Stomach (tissue), 4 donors: Measurements from ENCODE around the gene RIPPLY2.

ENCODE experiments used
- POLR2AphosphoS5 ChIP-seq, 3 donors: sonication (generic); formaldehyde crosslinking; IDR thresholded peaks; one replicate each; pipeline ENCODE4 v1.6.1; 2016; ENCODE audit warnings: antibody characterized with exemption in 3 of 3
- TF ChIP-seq, protein P1 (sequence below), 7 experiments: fragments of 450-650 bp in 4 of 7; fragments of 200-600 bp in 3 of 7; sonication (generic) in 3 of 7; IDR thresholded peaks; one replicate each; pipeline ENCODE4 v1.5.1; 2016 to 2019; ENCODE audit warnings: antibody characterized with exemption in 7 of 7, control low read depth in 2 of 7, mild to moderate bottlenecking in 1 of 7

DNA sequence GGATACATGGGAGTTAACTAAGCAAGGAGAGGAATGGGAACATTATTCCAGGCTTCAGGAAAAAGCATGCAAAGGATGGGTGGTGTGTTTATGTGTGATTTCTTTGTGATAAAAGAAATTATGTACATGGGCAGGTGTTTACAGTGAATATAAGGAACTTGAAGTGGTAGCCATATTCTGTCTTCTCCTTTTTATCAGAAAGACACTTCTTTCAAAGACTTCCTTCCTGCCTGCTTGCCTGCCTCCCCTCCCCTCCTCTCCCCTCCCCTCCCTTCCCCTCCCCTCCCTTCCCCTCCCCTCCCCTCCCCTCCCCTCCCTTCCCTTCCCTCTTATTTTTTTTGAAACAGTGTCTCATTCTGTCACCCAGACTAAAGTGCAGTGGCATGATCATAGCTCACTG lies 20.7 kb downstream of the RIPPLY2 start:
- TF ChIP-seq, protein P1, sequence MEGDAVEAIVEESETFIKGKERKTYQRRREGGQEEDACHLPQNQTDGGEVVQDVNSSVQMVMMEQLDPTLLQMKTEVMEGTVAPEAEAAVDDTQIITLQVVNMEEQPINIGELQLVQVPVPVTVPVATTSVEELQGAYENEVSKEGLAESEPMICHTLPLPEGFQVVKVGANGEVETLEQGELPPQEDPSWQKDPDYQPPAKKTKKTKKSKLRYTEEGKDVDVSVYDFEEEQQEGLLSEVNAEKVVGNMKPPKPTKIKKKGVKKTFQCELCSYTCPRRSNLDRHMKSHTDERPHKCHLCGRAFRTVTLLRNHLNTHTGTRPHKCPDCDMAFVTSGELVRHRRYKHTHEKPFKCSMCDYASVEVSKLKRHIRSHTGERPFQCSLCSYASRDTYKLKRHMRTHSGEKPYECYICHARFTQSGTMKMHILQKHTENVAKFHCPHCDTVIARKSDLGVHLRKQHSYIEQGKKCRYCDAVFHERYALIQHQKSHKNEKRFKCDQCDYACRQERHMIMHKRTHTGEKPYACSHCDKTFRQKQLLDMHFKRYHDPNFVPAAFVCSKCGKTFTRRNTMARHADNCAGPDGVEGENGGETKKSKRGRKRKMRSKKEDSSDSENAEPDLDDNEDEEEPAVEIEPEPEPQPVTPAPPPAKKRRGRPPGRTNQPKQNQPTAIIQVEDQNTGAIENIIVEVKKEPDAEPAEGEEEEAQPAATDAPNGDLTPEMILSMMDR (IDR thresholded peaks at IDR 0.05): no peak
- no peak for TF ChIP-seq POLR2AphosphoS5 (IDR thresholded peaks at IDR 0.05)
